ENCODE measurements around the gene JADE1. TPM values are rescaled to one million over a fixed set of nuclear protein-coding genes. Genes with fewer than 3 reads are reported as not detected.

Gene JADE1
- total and polyA plus RNA-seq, 4 donors = 5.0 to 17.6 (median 10.5) TPM

DNA sequence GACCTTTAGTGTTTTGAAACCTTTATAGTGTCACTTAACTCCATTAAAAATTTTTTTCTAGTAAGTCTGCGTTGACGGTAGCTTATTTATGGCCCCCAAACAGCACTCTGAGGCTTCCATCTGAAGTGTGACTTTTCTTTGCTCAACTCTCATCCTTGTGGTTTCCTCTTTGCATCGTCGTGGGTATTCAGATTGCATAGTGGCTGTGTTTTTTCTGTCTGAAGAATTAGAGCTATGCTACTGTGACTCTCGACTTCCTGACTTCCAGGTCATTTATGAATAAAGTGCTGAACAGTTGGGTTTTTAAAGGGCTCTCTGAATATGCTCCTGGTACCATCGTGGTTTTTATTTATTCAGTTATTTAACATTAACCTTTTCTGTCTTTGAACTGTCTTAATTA lies 44.9 kb downstream of the JADE1 start:
- 65% methylated on average over 6 of the region's 6 CpGs for whole genome bisulfite sequencing
- H3K9ac ChIP-seq (ENCODE audit: low read depth in 1 of 2, low read length in 2 of 2) = no peak overlapping the region
- H3K4me3 ChIP-seq (ENCODE audit: low read depth in 1 of 3, low read length in 3 of 3) = no peak overlapping the region
- no peaks in the 10 kb centered on the region for H3K9me3 ChIP-seq (ENCODE audit: control insufficient read depth in 4 of 4, low read length in 3 of 4)
- no peak overlapping the region for H3K27ac ChIP-seq (ENCODE audit: low read depth in 1 of 2, low read length in 2 of 2)
- DNase-seq (ENCODE audit: low spot score) = no peak
- H3K36me3 ChIP-seq (ENCODE audit: control insufficient read depth in 4 of 4, insufficient read depth in 3 of 4, low read depth in 1 of 4, low read length in 3 of 4) = peaks cover 11 to 87% (median 54%) of the 10 kb centered on the region in 4 donors
- H3K27me3 ChIP-seq (ENCODE audit: control insufficient read depth in 4 of 4, insufficient read depth in 4 of 4, low read length in 3 of 4) = no peaks in the 10 kb centered on the region
- TF ChIP-seq, protein P1, sequence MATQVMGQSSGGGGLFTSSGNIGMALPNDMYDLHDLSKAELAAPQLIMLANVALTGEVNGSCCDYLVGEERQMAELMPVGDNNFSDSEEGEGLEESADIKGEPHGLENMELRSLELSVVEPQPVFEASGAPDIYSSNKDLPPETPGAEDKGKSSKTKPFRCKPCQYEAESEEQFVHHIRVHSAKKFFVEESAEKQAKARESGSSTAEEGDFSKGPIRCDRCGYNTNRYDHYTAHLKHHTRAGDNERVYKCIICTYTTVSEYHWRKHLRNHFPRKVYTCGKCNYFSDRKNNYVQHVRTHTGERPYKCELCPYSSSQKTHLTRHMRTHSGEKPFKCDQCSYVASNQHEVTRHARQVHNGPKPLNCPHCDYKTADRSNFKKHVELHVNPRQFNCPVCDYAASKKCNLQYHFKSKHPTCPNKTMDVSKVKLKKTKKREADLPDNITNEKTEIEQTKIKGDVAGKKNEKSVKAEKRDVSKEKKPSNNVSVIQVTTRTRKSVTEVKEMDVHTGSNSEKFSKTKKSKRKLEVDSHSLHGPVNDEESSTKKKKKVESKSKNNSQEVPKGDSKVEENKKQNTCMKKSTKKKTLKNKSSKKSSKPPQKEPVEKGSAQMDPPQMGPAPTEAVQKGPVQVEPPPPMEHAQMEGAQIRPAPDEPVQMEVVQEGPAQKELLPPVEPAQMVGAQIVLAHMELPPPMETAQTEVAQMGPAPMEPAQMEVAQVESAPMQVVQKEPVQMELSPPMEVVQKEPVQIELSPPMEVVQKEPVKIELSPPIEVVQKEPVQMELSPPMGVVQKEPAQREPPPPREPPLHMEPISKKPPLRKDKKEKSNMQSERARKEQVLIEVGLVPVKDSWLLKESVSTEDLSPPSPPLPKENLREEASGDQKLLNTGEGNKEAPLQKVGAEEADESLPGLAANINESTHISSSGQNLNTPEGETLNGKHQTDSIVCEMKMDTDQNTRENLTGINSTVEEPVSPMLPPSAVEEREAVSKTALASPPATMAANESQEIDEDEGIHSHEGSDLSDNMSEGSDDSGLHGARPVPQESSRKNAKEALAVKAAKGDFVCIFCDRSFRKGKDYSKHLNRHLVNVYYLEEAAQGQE (IDR thresholded peaks at IDR 0.05) = no peak
- TF ChIP-seq, protein P2, sequence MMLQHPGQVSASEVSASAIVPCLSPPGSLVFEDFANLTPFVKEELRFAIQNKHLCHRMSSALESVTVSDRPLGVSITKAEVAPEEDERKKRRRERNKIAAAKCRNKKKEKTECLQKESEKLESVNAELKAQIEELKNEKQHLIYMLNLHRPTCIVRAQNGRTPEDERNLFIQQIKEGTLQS (IDR thresholded peaks at IDR 0.05) = no peak
- TF ChIP-seq JUND (IDR thresholded peaks at IDR 0.05) (no peak), EGR1 (IDR thresholded peaks at IDR 0.05; ENCODE audit: low read depth in 2 of 2) (no peak)
- no peaks in the 10 kb centered on the region for H3K4me1 ChIP-seq (ENCODE audit: control insufficient read depth in 4 of 4, insufficient read depth in 4 of 4, low read length in 3 of 4)

DNA sequence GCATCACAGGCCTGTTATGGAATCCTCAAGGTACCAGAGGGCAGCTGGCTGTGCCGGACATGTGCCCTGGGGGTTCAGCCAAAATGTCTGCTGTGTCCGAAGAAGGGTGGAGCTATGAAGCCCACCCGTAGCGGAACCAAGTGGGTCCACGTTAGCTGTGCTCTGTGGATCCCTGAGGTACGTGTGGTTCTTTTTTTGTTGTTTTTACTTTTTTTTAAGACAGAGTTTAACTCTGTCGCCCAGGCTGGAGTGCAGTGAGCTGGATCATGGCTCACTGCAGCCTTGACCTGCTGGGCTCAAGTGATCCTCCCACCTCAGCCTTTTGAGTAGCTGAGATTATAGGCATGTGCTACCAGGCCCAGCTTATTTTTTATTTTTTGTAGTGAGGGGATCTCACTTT lies 46.1 kb downstream of the JADE1 start:
- Histone ChIP-seq H3K4me3 (ENCODE audit: low read depth in 1 of 3, low read length in 3 of 3) (no peak overlapping the region), H3K9ac (ENCODE audit: low read depth in 1 of 2, low read length in 2 of 2) (no peak overlapping the region), H3K4me1 (ENCODE audit: control insufficient read depth in 4 of 4, insufficient read depth in 4 of 4, low read length in 3 of 4) (no peaks in the 10 kb centered on the region), H3K27me3 (ENCODE audit: control insufficient read depth in 4 of 4, insufficient read depth in 4 of 4, low read length in 3 of 4) (no peaks in the 10 kb centered on the region), H3K27ac (ENCODE audit: low read depth in 1 of 2, low read length in 2 of 2) (no peak overlapping the region), H3K36me3 (ENCODE audit: control insufficient read depth in 4 of 4, insufficient read depth in 3 of 4, low read depth in 1 of 4, low read length in 3 of 4) (peaks cover 13 to 85% (median 52%) of the 10 kb centered on the region in 4 donors), H3K9me3 (ENCODE audit: control insufficient read depth in 4 of 4, low read length in 3 of 4) (no peaks in the 10 kb centered on the region)
- no peak for DNase-seq (ENCODE audit: low spot score)
- no peak for TF ChIP-seq RXRA (IDR thresholded peaks at IDR 0.05)
- TF ChIP-seq JUND (IDR thresholded peaks at IDR 0.05) = no peak
- no peak for TF ChIP-seq HNF4A (conservative IDR thresholded peaks at IDR 0.05)
- no peak for TF ChIP-seq GABPA (IDR thresholded peaks at IDR 0.05 in 1 of 2, conservative IDR thresholded peaks at IDR 0.05 in 1 of 2)
- no peak for TF ChIP-seq HNF4G (IDR thresholded peaks at IDR 0.05)
- no peak for TF ChIP-seq TAF1 (conservative IDR thresholded peaks at IDR 0.05)
- TF ChIP-seq YY1 (IDR thresholded peaks at IDR 0.05) = no peak
- WGBS = 95% methylated on average over 7 of the region's 7 CpGs

DNA sequence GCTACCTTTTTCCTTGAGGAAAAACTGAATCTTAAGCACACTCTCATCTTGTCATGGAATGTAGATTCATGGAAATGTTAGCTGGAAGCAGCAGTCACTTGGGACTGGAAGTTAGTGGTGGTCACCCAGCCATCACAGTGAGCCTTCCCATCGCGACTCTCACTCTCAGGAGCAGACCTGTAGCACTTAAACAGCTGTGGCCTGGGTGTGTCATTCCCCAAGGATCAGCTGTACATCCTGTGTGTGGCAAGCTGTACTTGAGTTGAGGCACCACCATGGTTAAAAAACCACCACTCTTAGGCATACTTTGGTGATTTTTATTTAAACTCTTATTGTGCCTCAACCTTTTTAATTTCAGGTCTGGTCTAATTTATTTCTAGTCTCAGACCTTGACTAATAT lies 46.7 kb downstream of the JADE1 start:
- no peak for DNase-seq (ENCODE audit: low spot score)
- Histone ChIP-seq H3K27me3 (ENCODE audit: control insufficient read depth in 4 of 4, insufficient read depth in 4 of 4, low read length in 3 of 4) (no peaks in the 10 kb centered on the region), H3K4me3 (ENCODE audit: low read depth in 1 of 3, low read length in 3 of 3) (no peak overlapping the region), H3K9ac (ENCODE audit: low read depth in 1 of 2, low read length in 2 of 2) (no peak overlapping the region), H3K36me3 (ENCODE audit: control insufficient read depth in 4 of 4, insufficient read depth in 3 of 4, low read depth in 1 of 4, low read length in 3 of 4) (peaks cover 16 to 86% (median 54%) of the 10 kb centered on the region in 4 donors), H3K4me1 (ENCODE audit: control insufficient read depth in 4 of 4, insufficient read depth in 4 of 4, low read length in 3 of 4) (no peaks in the 10 kb centered on the region), H3K9me3 (ENCODE audit: control insufficient read depth in 4 of 4, low read length in 3 of 4) (no peaks in the 10 kb centered on the region), H3K27ac (ENCODE audit: low read depth in 1 of 2, low read length in 2 of 2) (no peak overlapping the region)
- 100% methylated on average over 2 of the region's 2 CpGs for WGBS
- TF ChIP-seq, protein P1 (IDR thresholded peaks at IDR 0.05) = no peak
- TF ChIP-seq, protein P2 (IDR thresholded peaks at IDR 0.05) = no peak
- no peak for TF ChIP-seq YY1 (IDR thresholded peaks at IDR 0.05)
- TF ChIP-seq RAD21 (IDR thresholded peaks at IDR 0.05) = no peak
- TF ChIP-seq FOXA1 (IDR thresholded peaks at IDR 0.05) = no peak
- TF ChIP-seq GABPA (IDR thresholded peaks at IDR 0.05 in 1 of 2, conservative IDR thresholded peaks at IDR 0.05 in 1 of 2) = no peak
- TF ChIP-seq EGR1 (IDR thresholded peaks at IDR 0.05; ENCODE audit: low read depth in 2 of 2) = no peak
- no peak for TF ChIP-seq FOXA2 (IDR thresholded peaks at IDR 0.05)
- TF ChIP-seq SP1 (IDR thresholded peaks at IDR 0.05) = no peak
- TF ChIP-seq, protein P3, sequence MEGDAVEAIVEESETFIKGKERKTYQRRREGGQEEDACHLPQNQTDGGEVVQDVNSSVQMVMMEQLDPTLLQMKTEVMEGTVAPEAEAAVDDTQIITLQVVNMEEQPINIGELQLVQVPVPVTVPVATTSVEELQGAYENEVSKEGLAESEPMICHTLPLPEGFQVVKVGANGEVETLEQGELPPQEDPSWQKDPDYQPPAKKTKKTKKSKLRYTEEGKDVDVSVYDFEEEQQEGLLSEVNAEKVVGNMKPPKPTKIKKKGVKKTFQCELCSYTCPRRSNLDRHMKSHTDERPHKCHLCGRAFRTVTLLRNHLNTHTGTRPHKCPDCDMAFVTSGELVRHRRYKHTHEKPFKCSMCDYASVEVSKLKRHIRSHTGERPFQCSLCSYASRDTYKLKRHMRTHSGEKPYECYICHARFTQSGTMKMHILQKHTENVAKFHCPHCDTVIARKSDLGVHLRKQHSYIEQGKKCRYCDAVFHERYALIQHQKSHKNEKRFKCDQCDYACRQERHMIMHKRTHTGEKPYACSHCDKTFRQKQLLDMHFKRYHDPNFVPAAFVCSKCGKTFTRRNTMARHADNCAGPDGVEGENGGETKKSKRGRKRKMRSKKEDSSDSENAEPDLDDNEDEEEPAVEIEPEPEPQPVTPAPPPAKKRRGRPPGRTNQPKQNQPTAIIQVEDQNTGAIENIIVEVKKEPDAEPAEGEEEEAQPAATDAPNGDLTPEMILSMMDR (IDR thresholded peaks at IDR 0.05; ENCODE audit: low read depth, low read length, missing input control) = no peak
- TF ChIP-seq JUND (IDR thresholded peaks at IDR 0.05) = no peak
- no peak for TF ChIP-seq RXRA (IDR thresholded peaks at IDR 0.05)
- TF ChIP-seq HNF4A (conservative IDR thresholded peaks at IDR 0.05) = no peak
- TF ChIP-seq, protein P4, sequence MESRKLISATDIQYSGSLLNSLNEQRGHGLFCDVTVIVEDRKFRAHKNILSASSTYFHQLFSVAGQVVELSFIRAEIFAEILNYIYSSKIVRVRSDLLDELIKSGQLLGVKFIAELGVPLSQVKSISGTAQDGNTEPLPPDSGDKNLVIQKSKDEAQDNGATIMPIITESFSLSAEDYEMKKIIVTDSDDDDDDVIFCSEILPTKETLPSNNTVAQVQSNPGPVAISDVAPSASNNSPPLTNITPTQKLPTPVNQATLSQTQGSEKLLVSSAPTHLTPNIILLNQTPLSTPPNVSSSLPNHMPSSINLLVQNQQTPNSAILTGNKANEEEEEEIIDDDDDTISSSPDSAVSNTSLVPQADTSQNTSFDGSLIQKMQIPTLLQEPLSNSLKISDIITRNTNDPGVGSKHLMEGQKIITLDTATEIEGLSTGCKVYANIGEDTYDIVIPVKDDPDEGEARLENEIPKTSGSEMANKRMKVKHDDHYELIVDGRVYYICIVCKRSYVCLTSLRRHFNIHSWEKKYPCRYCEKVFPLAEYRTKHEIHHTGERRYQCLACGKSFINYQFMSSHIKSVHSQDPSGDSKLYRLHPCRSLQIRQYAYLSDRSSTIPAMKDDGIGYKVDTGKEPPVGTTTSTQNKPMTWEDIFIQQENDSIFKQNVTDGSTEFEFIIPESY (IDR thresholded peaks at IDR 0.05) = no peak
- TF ChIP-seq TAF1 (conservative IDR thresholded peaks at IDR 0.05) = no peak
